SW480 (cell line): ENCODE data around the gene EIF1B.

Experiments
- DNase-seq: peaks from one replicate; pipeline ENCODE4 v3.0.0-alpha.2; 2016; ENCODE audit warnings: low spot score

The EIF1B gene

DNA sequence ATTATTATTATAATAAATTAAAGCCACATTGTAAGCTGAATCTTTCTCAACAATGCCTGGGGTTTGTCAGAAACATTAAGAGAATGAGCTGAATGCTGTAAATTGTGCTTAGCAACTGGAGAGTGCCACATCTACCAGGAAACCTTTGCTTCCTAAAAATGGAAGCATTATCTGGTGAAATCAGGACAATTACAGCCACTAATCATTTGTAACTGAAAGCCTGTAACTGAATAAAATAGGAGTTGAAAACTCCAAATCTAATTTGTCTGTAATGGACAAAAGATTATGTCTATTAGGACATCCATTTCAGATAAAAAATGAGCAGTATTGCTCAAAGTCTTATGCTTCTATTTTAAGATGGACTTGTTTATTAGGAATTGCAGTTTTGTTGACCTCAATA, 32.2 kb downstream of the EIF1B start:
- DNase-seq, result no peak

DNA sequence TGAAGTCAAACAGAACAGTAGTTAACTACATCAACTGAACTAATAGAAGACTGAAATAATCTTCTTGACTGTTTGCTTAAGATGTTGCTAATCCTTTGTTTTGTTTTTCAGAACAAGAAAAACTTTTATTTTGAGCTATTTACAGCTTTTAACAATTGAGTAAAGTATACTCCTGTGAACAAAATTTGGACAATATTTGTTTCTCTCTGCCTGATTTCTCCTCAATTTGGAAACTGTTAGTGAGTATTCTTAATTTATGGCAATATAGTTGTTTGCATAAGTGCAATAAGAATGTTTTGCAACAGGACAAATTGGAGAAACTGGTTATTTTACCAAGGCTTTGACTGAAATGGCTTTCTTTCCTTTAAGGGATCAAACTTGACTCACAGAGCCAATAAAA, 41.0 kb downstream of the EIF1B start:
- no peak for DNase-seq

- no peak for DNase-seq
Observed at GRCh38 chr3:40355410-40355809, 45.9 kb downstream of the EIF1B start.

DNA sequence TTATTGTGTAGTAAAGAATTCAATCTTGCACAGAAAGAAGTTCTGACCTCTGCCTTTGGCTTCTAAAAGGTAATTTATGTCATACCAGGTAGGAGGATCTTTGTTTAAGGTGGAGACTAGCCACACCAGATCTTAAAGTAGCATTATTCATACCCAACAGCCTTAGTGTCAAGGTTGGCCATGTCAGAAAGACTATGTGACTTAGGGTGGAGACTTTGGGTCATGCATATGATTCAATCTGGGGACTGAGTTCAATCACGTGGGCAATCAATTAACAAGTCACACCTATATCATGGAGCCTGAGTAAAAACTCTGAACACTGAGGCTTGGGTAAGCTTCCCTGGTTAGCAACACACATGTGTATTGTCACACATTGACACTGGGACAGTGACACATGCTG, 48.9 kb downstream of the EIF1B start:
- no peak for DNase-seq
